GM19328 (cell line): ENCODE results near the gene ACTN2.

Source experiments
- ATAC-seq: cut with Tn5 transposase; IDR thresholded peaks from one replicate; pipeline ENCODE4 v1.9.1; 2021; ENCODE audit warnings: mild to moderate bottlenecking, moderate library complexity; ENCODE audit not compliant: unreplicated experiment

The ACTN2 gene

GRCh38 chr1:236734141-236734765 lies 48.0 kb downstream of the ACTN2 start:
- no peak for ATAC-seq

- no peak for ATAC-seq
Observed at GRCh38 chr1:236736761-236737160, 50.5 kb downstream of the ACTN2 start.

- no peak for ATAC-seq
Observed at GRCh38 chr1:236741753-236742152, 55.5 kb downstream of the ACTN2 start.

- ATAC-seq = no peak
Observed at GRCh38 chr1:236742421-236743160, 56.3 kb downstream of the ACTN2 start.

GRCh38 chr1:236744533-236744932 lies 58.2 kb downstream of the ACTN2 start:
- ATAC-seq = no peak

GRCh38 chr1:236746785-236747184 lies 60.5 kb downstream of the ACTN2 start:
- no peak for ATAC-seq

- ATAC-seq = no peak
Observed at GRCh38 chr1:236747311-236747985, 61.1 kb downstream of the ACTN2 start.

GRCh38 chr1:236748268-236748870 lies 62.1 kb downstream of the ACTN2 start:
- no peak for ATAC-seq

GRCh38 chr1:236750928-236751327 lies 64.6 kb downstream of the ACTN2 start:
- no peak for ATAC-seq

GRCh38 chr1:236751385-236751784 lies 65.1 kb downstream of the ACTN2 start:
- no peak for ATAC-seq

GRCh38 chr1:236751935-236752334 lies 65.6 kb downstream of the ACTN2 start:
- ATAC-seq = no peak

- ATAC-seq = no peak
Observed at GRCh38 chr1:236753516-236753915, 67.2 kb downstream of the ACTN2 start.

- ATAC-seq = no peak
Observed at GRCh38 chr1:236753964-236754363, 67.7 kb downstream of the ACTN2 start.

GRCh38 chr1:236754525-236755210 lies 68.4 kb downstream of the ACTN2 start:
- ATAC-seq = no peak

GRCh38 chr1:236757640-236758039 lies 71.3 kb downstream of the ACTN2 start:
- ATAC-seq = no peak

- no peak for ATAC-seq
Observed at GRCh38 chr1:236759252-236759859, 73.1 kb downstream of the ACTN2 start.

- ATAC-seq = no peak
Observed at GRCh38 chr1:236760480-236760879, 74.2 kb downstream of the ACTN2 start.

- ATAC-seq = no peak
Observed at GRCh38 chr1:236760986-236761385, 74.7 kb downstream of the ACTN2 start.

- no peak for ATAC-seq
Observed at GRCh38 chr1:236761397-236762132, 75.3 kb downstream of the ACTN2 start.

GRCh38 chr1:236762410-236762809 lies 76.1 kb downstream of the ACTN2 start:
- ATAC-seq = no peak
